ENCODE data around the gene BRPF1.

BRPF1 gene

GRCh38 chr3:9795207-9795606 is 63.7 kb downstream of the BRPF1 start:
- in situ Hi-C loops (cut with MboI; ENCODE audit: low pct_unique_long_range_greater_than_20kb, low sequenced_read_pairs, unreplicated experiment), result no loop called here
- DNase-seq (ENCODE audit: low spot score), result no peak
- no peak for TF ChIP-seq CTCF (IDR thresholded peaks at IDR 0.05; ENCODE audit: extremely low read depth, insufficient read depth, missing control alignments)

GRCh38 chr3:9797196-9797945 is 65.8 kb downstream of the BRPF1 start:
- in situ Hi-C loops (cut with MboI; ENCODE audit: low pct_unique_long_range_greater_than_20kb, low sequenced_read_pairs, unreplicated experiment), result no loop called here
- no peak for TF ChIP-seq CTCF (IDR thresholded peaks at IDR 0.05; ENCODE audit: extremely low read depth, insufficient read depth, missing control alignments)
- no peak for DNase-seq (ENCODE audit: low spot score)
